ENCODE data around the gene PPIB. TPM values are rescaled to one million over a fixed set of nuclear protein-coding genes. Genes with fewer than 3 reads are reported as not detected.

PPIB gene
- polyA plus RNA-seq, 1 donor (not counting 4 experiments of a cell fraction or from before 2014, with no cell fraction given) = 544 TPM

DNA sequence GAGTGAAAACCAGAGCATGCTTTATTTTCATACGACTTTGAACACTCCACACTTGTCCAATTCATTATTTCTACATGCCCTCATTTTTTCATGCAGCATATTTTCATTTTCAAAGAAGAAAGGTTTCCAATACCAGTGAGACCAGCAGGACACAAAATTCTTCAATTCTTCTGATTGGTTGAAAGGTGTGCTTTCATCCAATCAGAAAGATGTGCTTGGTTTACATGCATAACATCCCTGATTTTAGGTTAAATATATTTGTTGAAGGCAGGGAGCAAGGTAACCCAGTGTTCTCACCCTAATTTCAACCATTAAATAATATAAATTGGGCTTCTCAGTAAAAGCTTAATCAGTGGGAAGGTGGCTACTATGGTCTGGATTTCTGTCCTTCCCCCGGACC is 47.5 kb upstream of the PPIB start:
- no peaks in the 10 kb centered on the region for H3K4me1 ChIP-seq (ENCODE audit: control insufficient read depth, extremely low read depth, insufficient read depth, low read length)
- H3K4me3 ChIP-seq (ENCODE audit: control insufficient read depth in 2 of 3, extremely low read depth in 1 of 3, insufficient read depth in 2 of 3, low read depth in 1 of 3, low read length in 3 of 3) = no peak overlapping the region
- H3K79me2 ChIP-seq (ENCODE audit: control insufficient read depth, insufficient read depth, low read length) = no peaks in the 10 kb centered on the region
- H3K27me3 ChIP-seq (ENCODE audit: control insufficient read depth, extremely low read depth, insufficient read depth, low read length) = no peaks in the 10 kb centered on the region
- H3K9me3 ChIP-seq (ENCODE audit: control insufficient read depth, low read depth, low read length) = no peaks in the 10 kb centered on the region
- H3K9me1 ChIP-seq (ENCODE audit: control insufficient read depth, extremely low read depth, insufficient read depth, low read length) = no peaks in the 10 kb centered on the region
- no peaks in the 10 kb centered on the region for H4K20me1 ChIP-seq (ENCODE audit: control insufficient read depth, extremely low read depth, insufficient read depth, low read length)
- no peak overlapping the region for H3K27ac ChIP-seq (ENCODE audit: control insufficient read depth, insufficient read depth, low read length)
- FAIRE-seq (no peak), DNase-seq (ENCODE audit: low read depth, low spot score) (no peak)
- H2AFZ ChIP-seq (ENCODE audit: control insufficient read depth, low read length) = no peak overlapping the region
- H3K9ac ChIP-seq (ENCODE audit: control insufficient read depth, extremely low read depth, insufficient read depth, low read length) = no peak overlapping the region
- no peak overlapping the region for H3K4me2 ChIP-seq (ENCODE audit: control insufficient read depth, extremely low read depth, insufficient read depth, low read depth, low read length)
- dilution Hi-C loops (cut with MboI; ENCODE audit: extremely low pct_ligation_motif_present, low sequenced_read_pairs) = no loop called here
- TF ChIP-seq EZH2 (IDR thresholded peaks at IDR 0.05; ENCODE audit: low read length) = no peak
- TF ChIP-seq, protein P1, sequence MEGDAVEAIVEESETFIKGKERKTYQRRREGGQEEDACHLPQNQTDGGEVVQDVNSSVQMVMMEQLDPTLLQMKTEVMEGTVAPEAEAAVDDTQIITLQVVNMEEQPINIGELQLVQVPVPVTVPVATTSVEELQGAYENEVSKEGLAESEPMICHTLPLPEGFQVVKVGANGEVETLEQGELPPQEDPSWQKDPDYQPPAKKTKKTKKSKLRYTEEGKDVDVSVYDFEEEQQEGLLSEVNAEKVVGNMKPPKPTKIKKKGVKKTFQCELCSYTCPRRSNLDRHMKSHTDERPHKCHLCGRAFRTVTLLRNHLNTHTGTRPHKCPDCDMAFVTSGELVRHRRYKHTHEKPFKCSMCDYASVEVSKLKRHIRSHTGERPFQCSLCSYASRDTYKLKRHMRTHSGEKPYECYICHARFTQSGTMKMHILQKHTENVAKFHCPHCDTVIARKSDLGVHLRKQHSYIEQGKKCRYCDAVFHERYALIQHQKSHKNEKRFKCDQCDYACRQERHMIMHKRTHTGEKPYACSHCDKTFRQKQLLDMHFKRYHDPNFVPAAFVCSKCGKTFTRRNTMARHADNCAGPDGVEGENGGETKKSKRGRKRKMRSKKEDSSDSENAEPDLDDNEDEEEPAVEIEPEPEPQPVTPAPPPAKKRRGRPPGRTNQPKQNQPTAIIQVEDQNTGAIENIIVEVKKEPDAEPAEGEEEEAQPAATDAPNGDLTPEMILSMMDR (optimal IDR thresholded peaks at IDR 0.05 in 1 of 3, IDR thresholded peaks at IDR 0.05 in 1 of 3, conservative IDR thresholded peaks at IDR 0.05 in 1 of 3; ENCODE audit: extremely low read depth in 1 of 3, insufficient read depth in 2 of 3, low read length in 3 of 3) = no peak
- H3K36me3 ChIP-seq (ENCODE audit: control insufficient read depth in 2 of 2, extremely low read depth in 1 of 2, insufficient read depth in 2 of 2, low read length in 2 of 2) = peaks cover 6 to 7% of the 10 kb centered on the region in 2 experiments

DNA sequence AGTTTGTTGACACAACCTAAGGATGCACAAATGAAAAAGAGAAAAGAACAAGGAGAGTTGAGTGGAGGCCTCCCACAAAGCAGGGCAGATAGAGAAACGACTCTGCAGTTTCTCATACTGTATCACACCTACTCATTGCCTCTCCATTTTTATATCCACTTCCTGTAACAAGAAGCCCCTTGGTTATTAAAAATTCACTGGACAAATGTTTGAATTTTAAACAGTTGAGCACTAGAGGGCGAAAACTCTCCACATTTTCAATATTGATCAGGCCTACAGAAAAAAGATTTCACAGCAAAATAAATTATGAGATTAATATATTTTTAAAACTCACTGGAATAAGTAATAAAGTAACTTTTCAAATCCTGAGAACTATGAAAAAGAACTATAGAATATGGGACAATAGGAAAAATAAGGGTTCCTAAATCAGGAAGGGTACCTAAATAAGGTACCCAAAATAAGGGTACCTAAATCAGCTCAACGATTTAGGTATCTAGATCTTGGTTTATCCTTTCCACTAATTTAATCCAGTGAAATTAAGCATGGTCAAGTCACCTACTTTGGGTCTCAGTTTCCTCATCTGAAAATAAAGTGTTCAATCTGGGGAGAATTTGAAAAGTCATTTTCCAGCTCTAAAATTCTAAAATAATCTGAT is 47.0 kb upstream of the PPIB start:
- Histone ChIP-seq H2AFZ (ENCODE audit: control insufficient read depth, low read length) (no peak overlapping the region), H3K79me2 (ENCODE audit: control insufficient read depth, insufficient read depth, low read length) (no peaks in the 10 kb centered on the region), H3K27me3 (ENCODE audit: control insufficient read depth, extremely low read depth, insufficient read depth, low read length) (no peaks in the 10 kb centered on the region), H3K4me1 (ENCODE audit: control insufficient read depth, extremely low read depth, insufficient read depth, low read length) (no peaks in the 10 kb centered on the region), H3K9ac (ENCODE audit: control insufficient read depth, extremely low read depth, insufficient read depth, low read length) (no peak overlapping the region), H3K9me1 (ENCODE audit: control insufficient read depth, extremely low read depth, insufficient read depth, low read length) (no peaks in the 10 kb centered on the region), H3K4me2 (ENCODE audit: control insufficient read depth, extremely low read depth, insufficient read depth, low read depth, low read length) (no peak overlapping the region), H3K36me3 (ENCODE audit: control insufficient read depth in 2 of 2, extremely low read depth in 1 of 2, insufficient read depth in 2 of 2, low read length in 2 of 2) (peaks cover 5 to 7% of the 10 kb centered on the region in 2 experiments), H3K9me3 (ENCODE audit: control insufficient read depth, low read depth, low read length) (no peaks in the 10 kb centered on the region), H3K27ac (ENCODE audit: control insufficient read depth, insufficient read depth, low read length) (no peak overlapping the region), H4K20me1 (ENCODE audit: control insufficient read depth, extremely low read depth, insufficient read depth, low read length) (no peaks in the 10 kb centered on the region), H3K4me3 (ENCODE audit: control insufficient read depth in 2 of 3, extremely low read depth in 1 of 3, insufficient read depth in 2 of 3, low read depth in 1 of 3, low read length in 3 of 3) (no peak overlapping the region)
- TF ChIP-seq EZH2 (IDR thresholded peaks at IDR 0.05; ENCODE audit: low read length) = no peak
- TF ChIP-seq, protein P1 (optimal IDR thresholded peaks at IDR 0.05 in 1 of 3, IDR thresholded peaks at IDR 0.05 in 1 of 3, conservative IDR thresholded peaks at IDR 0.05 in 1 of 3; ENCODE audit: extremely low read depth in 1 of 3, insufficient read depth in 2 of 3, low read length in 3 of 3) = peak in 1 of 3 experiments; percentile 27
- FAIRE-seq (no peak), DNase-seq (ENCODE audit: low read depth, low spot score) (no peak)
- dilution Hi-C loops (cut with MboI; ENCODE audit: extremely low pct_ligation_motif_present, low sequenced_read_pairs) = no loop called here
